Breast epithelium (tissue), 4 donors: ENCODE data around the gene SNAPC4. TPM values are rescaled to one million over a fixed set of nuclear protein-coding genes. Genes with fewer than 3 reads are reported as not detected.

Experiments
- DNase-seq, 2 donors: peaks; one replicate each; pipeline ENCODE4 v3.0.0-alpha.2; 2019; ENCODE audit warnings: low spot score in 2 of 2
- H3K27ac ChIP-seq, 2 donors: fragments of 200-600 bp; sonication (generic) in 1 of 2; one replicate each; pipeline ENCODE4 v1.5.1; 2016 to 2019; ENCODE audit warnings: mild to moderate bottlenecking in 1 of 2
- H3K27me3 ChIP-seq, 2 donors: fragments of 200-600 bp; sonication (generic) in 1 of 2; one replicate each; pipeline versions ENCODE4 v1.5.1 to v1.6.0; 2017 to 2019; ENCODE audit warnings: control low read depth in 1 of 2, mild to moderate bottlenecking in 1 of 2
- H3K36me3 ChIP-seq: fragments of 200-600 bp; one replicate; pipeline ENCODE4 v1.5.1; 2019
- H3K4me1 ChIP-seq, 2 donors: fragments of 200-600 bp; sonication (generic); one replicate each; pipeline ENCODE4 v1.5.1; 2016 to 2019; ENCODE audit warnings: control low read depth in 1 of 2
- H3K4me3 ChIP-seq, 3 donors: fragments of 200-600 bp; sonication (generic); 1 replicate in 2 of 3; 2 replicates in 1 of 3; pipeline ENCODE4 v1.5.1; 2016 to 2019; ENCODE audit warnings: mild to moderate bottlenecking in 3 of 3, moderate library complexity in 2 of 3
- H3K9me3 ChIP-seq, 2 donors: fragments of 200-600 bp; sonication (generic) in 1 of 2; one replicate each; pipeline ENCODE4 v1.5.1; 2016 to 2019; ENCODE audit warnings: control low read depth in 1 of 2
- CTCF ChIP-seq, 3 donors: fragments of 450-650 bp; IDR thresholded peaks; one replicate each; pipeline ENCODE4 v1.5.1; 2016 to 2017; ENCODE audit warnings: antibody characterized with exemption in 3 of 3, mild to moderate bottlenecking in 3 of 3, moderate library complexity in 3 of 3
- POLR2A ChIP-seq: fragments of 450-650 bp; IDR thresholded peaks from one replicate; pipeline ENCODE4 v1.6.1; 2016; ENCODE audit warnings: antibody characterized with exemption, mild to moderate bottlenecking, moderate library complexity
- POLR2AphosphoS5 ChIP-seq, 3 donors: sonication (generic); formaldehyde crosslinking; IDR thresholded peaks; one replicate each; pipeline ENCODE4 v1.6.1; 2017; ENCODE audit warnings: antibody characterized with exemption in 3 of 3
- intact Hi-C: fragments of 100-400 bp; cut with DNase I; formaldehyde crosslinking; loops from one replicate; pipeline ENCODE4 v1.15.1; 2023; ENCODE audit warnings: low total_unique reads
- total RNA-seq, 3 donors: library from RNA; depleted of rRNA; stranded (reverse); fragments of >200 nt; gene quantifications; one replicate each; pipeline ENCODE4 v1.1.0, GENCODE V29; 2016

SNAPC4 gene
- total RNA-seq, 3 donors from 2014 or later, result 4.6 to 7.5 (median 6.7) TPM

GRCh38 chr9:136367296-136368145, 32.4 kb downstream of the SNAPC4 start:
- Histone ChIP-seq H3K4me3 (no peak overlapping the region), H3K4me1 (peaks cover 2 to 7% of the 10 kb centered on the region in 2 donors), H3K9me3 (no peaks in the 10 kb centered on the region), H3K27ac (no peak overlapping the region), H3K36me3 (no peaks in the 10 kb centered on the region), H3K27me3 (no peaks in the 10 kb centered on the region)
- intact Hi-C loops, result no loop called here
- no peak for DNase-seq
- TF ChIP-seq POLR2A (no peak), POLR2AphosphoS5 (IDR thresholded peaks at IDR 0.05) (no peak), CTCF (IDR thresholded peaks at IDR 0.05) (no peak)

GRCh38 chr9:136366826-136367225, 33.1 kb downstream of the SNAPC4 start:
- no peaks in the 10 kb centered on the region for H3K9me3 ChIP-seq
- no peak overlapping the region for H3K4me3 ChIP-seq
- DNase-seq, result no peak
- no peaks in the 10 kb centered on the region for H3K36me3 ChIP-seq
- intact Hi-C loops, result no loop called here
- H3K4me1 ChIP-seq, result peaks cover 0 to 7% of the 10 kb centered on the region in 2 donors
- no peak overlapping the region for H3K27ac ChIP-seq
- no peaks in the 10 kb centered on the region for H3K27me3 ChIP-seq
- no peak for TF ChIP-seq POLR2A
- TF ChIP-seq CTCF (IDR thresholded peaks at IDR 0.05), result no peak
- TF ChIP-seq POLR2AphosphoS5 (IDR thresholded peaks at IDR 0.05), result no peak

- TF ChIP-seq CTCF (IDR thresholded peaks at IDR 0.05) (no peak), POLR2A (no peak), POLR2AphosphoS5 (IDR thresholded peaks at IDR 0.05) (no peak)
- no peak for DNase-seq
- intact Hi-C loops, result no loop called here
- Histone ChIP-seq H3K4me3 (no peak overlapping the region), H3K36me3 (no peaks in the 10 kb centered on the region), H3K27me3 (no peaks in the 10 kb centered on the region), H3K27ac (no peak overlapping the region), H3K4me1 (peaks cover 3 to 7% of the 10 kb centered on the region in 2 donors), H3K9me3 (no peaks in the 10 kb centered on the region)
Observed at GRCh38 chr9:136365775-136366222, 34.2 kb downstream of the SNAPC4 start.

GRCh38 chr9:136364942-136365774, 34.8 kb downstream of the SNAPC4 start:
- H3K36me3 ChIP-seq, result no peaks in the 10 kb centered on the region
- H3K9me3 ChIP-seq, result no peaks in the 10 kb centered on the region
- no peaks in the 10 kb centered on the region for H3K27me3 ChIP-seq
- intact Hi-C loops, result loop anchor here (5.0 kb wide), 1 partner anchor 1287 kb away; no protein-coding TSS in a partner anchor
- peaks cover 3 to 7% of the 10 kb centered on the region in 2 donors for H3K4me1 ChIP-seq
- no peak for DNase-seq
- no peak for TF ChIP-seq CTCF (IDR thresholded peaks at IDR 0.05)
- no peak for TF ChIP-seq POLR2A
- TF ChIP-seq POLR2AphosphoS5 (IDR thresholded peaks at IDR 0.05), result no peak
- H3K27ac ChIP-seq, result no peak overlapping the region
- no peak overlapping the region for H3K4me3 ChIP-seq
